GM12872 (cell line): ENCODE measurements around the gene C17orf113.

Experiments
- CTCF ChIP-seq: IDR thresholded peaks from 3 replicates; pipeline ENCODE4 v1.5.1; 2011; ENCODE audit warnings: low read depth, mild to moderate bottlenecking, low read length, moderate library complexity; ENCODE audit not compliant: insufficient read depth

The C17orf113 gene

DNA sequence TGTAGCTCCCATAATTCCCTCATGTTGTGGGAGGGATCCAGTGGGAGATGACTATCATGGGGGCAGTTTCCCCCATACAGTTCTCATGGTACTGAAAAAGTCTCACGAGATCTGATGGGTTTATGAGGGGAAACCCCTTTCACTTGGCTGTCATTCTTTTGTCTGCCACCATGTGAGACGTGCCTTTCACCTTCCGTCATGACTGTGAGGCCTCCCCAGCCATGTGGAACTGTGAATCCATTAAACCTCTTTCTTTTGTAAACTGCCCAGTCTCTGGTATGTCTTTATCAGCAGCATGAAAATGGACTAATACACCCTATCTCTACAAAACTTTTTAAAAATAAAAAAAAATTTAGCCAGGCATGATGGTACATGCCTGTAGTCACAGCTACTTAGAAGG lies 6.2 kb upstream of the C17orf113 start:
- TF ChIP-seq CTCF = no peak

GRCh38 chr17:42055496-42055895 lies 5.1 kb upstream of the C17orf113 start:
- no peak for TF ChIP-seq CTCF

GRCh38 chr17:42055027-42055426 lies 4.6 kb upstream of the C17orf113 start:
- no peak for TF ChIP-seq CTCF

- no peak for TF ChIP-seq CTCF
Observed at GRCh38 chr17:42053731-42054500, 3.5 kb upstream of the C17orf113 start.

GRCh38 chr17:42052346-42052877 lies 2.0 kb upstream of the C17orf113 start:
- no peak for TF ChIP-seq CTCF

GRCh38 chr17:42051645-42052044 lies 1.2 kb upstream of the C17orf113 start:
- no peak for TF ChIP-seq CTCF

GRCh38 chr17:42051013-42051400 lies 606 bp upstream of the C17orf113 start:
- TF ChIP-seq CTCF = no peak
